K562 (cell line): Measurements from ENCODE around the gene RCN2. TPM values are rescaled to one million over a fixed set of nuclear protein-coding genes. Genes with fewer than 3 reads are reported as not detected.
A peak's percentile ranks its signal among the peaks of the same experiment; 100 is the strongest.

ENCODE experiments used
- ATF1 ChIP-seq, 2 experiments: fragments of 450-650 bp in 1 of 2; IDR thresholded peaks; 2 replicates each; pipeline ENCODE4 v1.6.1; 2016; ENCODE audit warnings: missing compliant biosample characterization in 1 of 2, missing genetic modification characterization in 1 of 2
- BCOR ChIP-seq: fragments of 450-650 bp; IDR thresholded peaks from 2 replicates; pipeline ENCODE4 v1.6.1; 2016
- CBX1 ChIP-seq: sonication (generic); IDR thresholded peaks from 2 replicates; pipeline ENCODE4 v1.6.1; 2016; ENCODE audit warnings: antibody characterized with exemption, low read depth, mild to moderate bottlenecking
- HMGN3 ChIP-seq: IDR thresholded peaks from 2 replicates; pipeline ENCODE4 v1.6.1; 2011; ENCODE audit warnings: borderline replicate concordance, low read depth, mild to moderate bottlenecking, mixed read lengths, low read length; ENCODE audit not compliant: insufficient read length; ENCODE audit errors: extremely low read depth
- HNRNPLL ChIP-seq: fragments of 200-400 bp; formaldehyde crosslinking; IDR thresholded peaks from 2 replicates; pipeline ENCODE4 v1.6.1; 2017; ENCODE audit warnings: low read length, low read depth, mild to moderate bottlenecking; ENCODE audit not compliant: poor library complexity, severe bottlenecking
- NCOR1 ChIP-seq: fragments of 450-650 bp; IDR thresholded peaks from 2 replicates; pipeline ENCODE4 v1.6.1; 2016; ENCODE audit warnings: mild to moderate bottlenecking, moderate library complexity
- RB1 ChIP-seq: fragments of 450-650 bp; IDR thresholded peaks from 2 replicates; pipeline ENCODE4 v1.6.1; 2017; ENCODE audit warnings: low read depth, mild to moderate bottlenecking
- RBBP5 ChIP-seq: fragments of 200-600 bp; sonication (generic); IDR thresholded peaks from 2 replicates; pipeline ENCODE4 v1.6.1; 2012; ENCODE audit warnings: borderline replicate concordance, mild to moderate bottlenecking, low read length, control low read depth, inconsistent platforms; ENCODE audit not compliant: insufficient read depth, poor library complexity, severe bottlenecking
- RNF2 ChIP-seq: sonication (generic); IDR thresholded peaks from 2 replicates; pipeline ENCODE4 v1.6.1; 2016
- SRSF3 ChIP-seq: fragments of 200-400 bp; formaldehyde crosslinking; IDR thresholded peaks from 2 replicates; pipeline ENCODE4 v1.6.1; 2016; ENCODE audit warnings: mild to moderate bottlenecking, low read length, moderate library complexity; ENCODE audit not compliant: insufficient read depth
- TEAD4 ChIP-seq, 2 experiments: sonication (generic) in 1 of 2; formaldehyde crosslinking in 1 of 2; IDR thresholded peaks; 2 replicates each; pipeline versions ENCODE4 v1.6.1 to v1.8.0; 2012 to 2022; ENCODE audit warnings: borderline replicate concordance in 1 of 2, inconsistent platforms in 1 of 2, low read length in 1 of 2, mild to moderate bottlenecking in 1 of 2, missing genetic modification reagents in 1 of 2
- TOE1 ChIP-seq, 2 experiments: fragments of 450-650 bp in 1 of 2; sonication (generic) in 1 of 2; formaldehyde crosslinking in 1 of 2; IDR thresholded peaks; 2 replicates each; pipeline versions ENCODE4 v1.7.1 to v1.8.0; 2016 to 2022; ENCODE audit warnings: borderline replicate concordance in 2 of 2, mild to moderate bottlenecking in 2 of 2, antibody characterized with exemption in 1 of 2, inconsistent platforms in 1 of 2, low read depth in 1 of 2, missing genetic modification reagents in 1 of 2, moderate library complexity in 1 of 2
- U2AF2 ChIP-seq: fragments of 200-400 bp; formaldehyde crosslinking; optimal IDR thresholded peaks from 2 replicates; pipeline ENCODE3; 2017; ENCODE audit warnings: low read depth, mild to moderate bottlenecking, low read length
- USF1 ChIP-seq: sonication (generic); formaldehyde crosslinking; IDR thresholded peaks from 2 replicates; pipeline ENCODE4 v1.9.0; 2022; ENCODE audit warnings: mild to moderate bottlenecking, missing genetic modification reagents
- YY1 ChIP-seq, 3 experiments: IDR thresholded peaks; 2 replicates each; pipeline ENCODE4 v1.6.1; 2011; ENCODE audit warnings: low read length in 2 of 3, mild to moderate bottlenecking in 2 of 3, moderate library complexity in 2 of 3, borderline replicate concordance in 1 of 3, control low read depth in 1 of 3, low read depth in 1 of 3; ENCODE audit not compliant: insufficient read depth in 3 of 3, insufficient replicate concordance in 2 of 3, control insufficient read depth in 1 of 3, insufficient read length in 1 of 3; ENCODE audit errors: extremely low read depth in 1 of 3
- ZNF766 ChIP-seq: fragments of 200-800 bp; sonication (Bioruptor generic); conservative IDR thresholded peaks from 2 replicates; pipeline ENCODE4 v1.6.1; 2016; ENCODE audit warnings: missing genetic modification characterization, missing compliant biosample characterization
- polyA plus RNA-seq, 8 experiments: library from polyadenylated mRNA; depleted of rRNA in 4 of 8; stranded (reverse) in 5 of 8; unstranded in 3 of 8; fragments of >200 nt; fragmentation: Nextera tagmentation in 2 of 8; fragmentation: Illumina TruSeq in 1 of 8; extraction: Ambion mirVana in 2 of 8; extraction: Trizol in 1 of 8; gene quantifications; 2 replicates each; pipeline versions ENCODE4 v1.2.1 to v1.2.3, GENCODE V29; 2011 to 2014; ENCODE audit warnings: inconsistent platforms in 1 of 8, missing spikeins in 1 of 8
- total RNA-seq, 7 experiments: library from RNA; depleted of rRNA in 6 of 7; stranded (reverse); fragments of >200 nt in 6 of 7; fragmentation: Illumina TruSeq in 2 of 7; extraction: Trizol in 2 of 7; gene quantifications; 2 replicates each; pipeline versions ENCODE4 v1.2.1 to v1.2.3, GENCODE V29; 2011 to 2021; ENCODE audit warnings: low replicate concordance in 1 of 7
- TF ChIP-seq, protein P1 (sequence below), 2 experiments: fragments of 450-650 bp; conservative IDR thresholded peaks; 2 replicates each; pipeline ENCODE4 v1.6.1; 2017; ENCODE audit warnings: mild to moderate bottlenecking in 2 of 2, moderate library complexity in 2 of 2
- TF ChIP-seq, protein P2 (sequence below): fragments of 250-450 bp; sonication (Bioruptor Pico); IDR thresholded peaks from 2 replicates; pipeline ENCODE4 v1.5.0; 2021
- TF ChIP-seq, protein P3 (sequence below): fragments of 450-650 bp; IDR thresholded peaks from 2 replicates; pipeline ENCODE4 v1.6.1; 2016; ENCODE audit warnings: missing biosample characterization, missing genetic modification characterization

Gene RCN2
- total and polyA plus RNA-seq, 9 of the 15 experiments (the other 6 are each of a cell fraction or from before 2014, with no cell fraction given), result 20.9 to 63.6 (median 52.8) TPM

GRCh38 chr15:76905013-76905839 lies 26.3 kb upstream of the RCN2 start, which contains the start of gene SCAPER (continued):
- TF ChIP-seq SRSF3, result no peak
- peak; percentile 45 for TF ChIP-seq HMGN3
- no peak; the same call in 1 of the 2 replicates for TF ChIP-seq RNF2
- TF ChIP-seq RBBP5, result peak; percentile 96
- peak; percentile 62; the same call in 1 of the 2 replicates for TF ChIP-seq BCOR
- peak; percentile 70; the same call in 1 of the 2 replicates for TF ChIP-seq RB1
- TF ChIP-seq, protein P1, sequence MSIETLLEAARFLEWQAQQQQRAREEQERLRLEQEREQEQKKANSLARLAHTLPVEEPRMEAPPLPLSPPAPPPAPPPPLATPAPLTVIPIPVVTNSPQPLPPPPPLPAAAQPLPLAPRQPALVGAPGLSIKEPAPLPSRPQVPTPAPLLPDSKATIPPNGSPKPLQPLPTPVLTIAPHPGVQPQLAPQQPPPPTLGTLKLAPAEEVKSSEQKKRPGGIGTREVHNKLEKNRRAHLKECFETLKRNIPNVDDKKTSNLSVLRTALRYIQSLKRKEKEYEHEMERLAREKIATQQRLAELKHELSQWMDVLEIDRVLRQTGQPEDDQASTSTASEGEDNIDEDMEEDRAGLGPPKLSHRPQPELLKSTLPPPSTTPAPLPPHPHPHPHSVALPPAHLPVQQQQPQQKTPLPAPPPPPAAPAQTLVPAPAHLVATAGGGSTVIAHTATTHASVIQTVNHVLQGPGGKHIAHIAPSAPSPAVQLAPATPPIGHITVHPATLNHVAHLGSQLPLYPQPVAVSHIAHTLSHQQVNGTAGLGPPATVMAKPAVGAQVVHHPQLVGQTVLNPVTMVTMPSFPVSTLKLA (conservative IDR thresholded peaks at IDR 0.05), result peak; percentile 60 to 79
- TF ChIP-seq YY1 (IDR thresholded peaks at IDR 0.05; ENCODE audit: borderline replicate concordance in 1 of 3, control insufficient read depth in 1 of 3, extremely low read depth in 1 of 3, insufficient read depth in 3 of 3, insufficient read length in 1 of 3, insufficient replicate concordance in 2 of 3, low read depth in 1 of 3, low read length in 2 of 3), result peak; percentile 65 to 95 (median 88)
- TF ChIP-seq CBX1, result 0 out of 2 replicates have a peak, but pooled peaks have one; percentile 53
- TF ChIP-seq USF1 (CRISPR knock-in tag), result peak; percentile 98
- TF ChIP-seq NCOR1, result no peak
- TF ChIP-seq ZNF766 (CRISPR knock-in tag), result peak; percentile 68
- no peak; the same call in 1 of the 2 replicates for TF ChIP-seq TEAD4 (IDR thresholded peaks at IDR 0.05; ENCODE audit: low read length)
- TF ChIP-seq TEAD4 (CRISPR knock-in tag; IDR thresholded peaks at IDR 0.05; ENCODE audit: borderline replicate concordance), result no peak
- no peak for TF ChIP-seq U2AF2
- TF ChIP-seq HNRNPLL, result no peak
- peak; percentile 98 for TF ChIP-seq TOE1 (IDR thresholded peaks at IDR 0.05; ENCODE audit: borderline replicate concordance)
- no peak for TF ChIP-seq TOE1 (CRISPR knock-in tag; IDR thresholded peaks at IDR 0.05; ENCODE audit: borderline replicate concordance, low read depth)
- no peak for TF ChIP-seq ATF1 (CRISPR knock-in tag; IDR thresholded peaks at IDR 0.05)
- TF ChIP-seq ATF1 (tag; IDR thresholded peaks at IDR 0.05), result peak; percentile 42; the same call in 1 of the 2 replicates
- TF ChIP-seq, protein P2, sequence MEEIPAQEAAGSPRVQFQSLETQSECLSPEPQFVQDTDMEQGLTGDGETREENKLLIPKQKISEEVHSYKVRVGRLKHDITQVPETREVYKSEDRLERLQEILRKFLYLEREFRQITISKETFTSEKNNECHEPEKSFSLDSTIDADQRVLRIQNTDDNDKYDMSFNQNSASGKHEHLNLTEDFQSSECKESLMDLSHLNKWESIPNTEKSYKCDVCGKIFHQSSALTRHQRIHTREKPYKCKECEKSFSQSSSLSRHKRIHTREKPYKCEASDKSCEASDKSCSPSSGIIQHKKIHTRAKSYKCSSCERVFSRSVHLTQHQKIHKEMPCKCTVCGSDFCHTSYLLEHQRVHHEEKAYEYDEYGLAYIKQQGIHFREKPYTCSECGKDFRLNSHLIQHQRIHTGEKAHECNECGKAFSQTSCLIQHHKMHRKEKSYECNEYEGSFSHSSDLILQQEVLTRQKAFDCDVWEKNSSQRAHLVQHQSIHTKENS (CRISPR knock-in tag), result no peak
- TF ChIP-seq, protein P3, sequence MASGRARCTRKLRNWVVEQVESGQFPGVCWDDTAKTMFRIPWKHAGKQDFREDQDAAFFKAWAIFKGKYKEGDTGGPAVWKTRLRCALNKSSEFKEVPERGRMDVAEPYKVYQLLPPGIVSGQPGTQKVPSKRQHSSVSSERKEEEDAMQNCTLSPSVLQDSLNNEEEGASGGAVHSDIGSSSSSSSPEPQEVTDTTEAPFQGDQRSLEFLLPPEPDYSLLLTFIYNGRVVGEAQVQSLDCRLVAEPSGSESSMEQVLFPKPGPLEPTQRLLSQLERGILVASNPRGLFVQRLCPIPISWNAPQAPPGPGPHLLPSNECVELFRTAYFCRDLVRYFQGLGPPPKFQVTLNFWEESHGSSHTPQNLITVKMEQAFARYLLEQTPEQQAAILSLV, result no peak
